ENCODE measurements around the gene LEPR.
"Not testable (repeated sequence)": the region's sequence is repeated elsewhere in the genome, so short reads cannot be mapped to it uniquely, and the experiment has no call there.

The LEPR gene, protein sequence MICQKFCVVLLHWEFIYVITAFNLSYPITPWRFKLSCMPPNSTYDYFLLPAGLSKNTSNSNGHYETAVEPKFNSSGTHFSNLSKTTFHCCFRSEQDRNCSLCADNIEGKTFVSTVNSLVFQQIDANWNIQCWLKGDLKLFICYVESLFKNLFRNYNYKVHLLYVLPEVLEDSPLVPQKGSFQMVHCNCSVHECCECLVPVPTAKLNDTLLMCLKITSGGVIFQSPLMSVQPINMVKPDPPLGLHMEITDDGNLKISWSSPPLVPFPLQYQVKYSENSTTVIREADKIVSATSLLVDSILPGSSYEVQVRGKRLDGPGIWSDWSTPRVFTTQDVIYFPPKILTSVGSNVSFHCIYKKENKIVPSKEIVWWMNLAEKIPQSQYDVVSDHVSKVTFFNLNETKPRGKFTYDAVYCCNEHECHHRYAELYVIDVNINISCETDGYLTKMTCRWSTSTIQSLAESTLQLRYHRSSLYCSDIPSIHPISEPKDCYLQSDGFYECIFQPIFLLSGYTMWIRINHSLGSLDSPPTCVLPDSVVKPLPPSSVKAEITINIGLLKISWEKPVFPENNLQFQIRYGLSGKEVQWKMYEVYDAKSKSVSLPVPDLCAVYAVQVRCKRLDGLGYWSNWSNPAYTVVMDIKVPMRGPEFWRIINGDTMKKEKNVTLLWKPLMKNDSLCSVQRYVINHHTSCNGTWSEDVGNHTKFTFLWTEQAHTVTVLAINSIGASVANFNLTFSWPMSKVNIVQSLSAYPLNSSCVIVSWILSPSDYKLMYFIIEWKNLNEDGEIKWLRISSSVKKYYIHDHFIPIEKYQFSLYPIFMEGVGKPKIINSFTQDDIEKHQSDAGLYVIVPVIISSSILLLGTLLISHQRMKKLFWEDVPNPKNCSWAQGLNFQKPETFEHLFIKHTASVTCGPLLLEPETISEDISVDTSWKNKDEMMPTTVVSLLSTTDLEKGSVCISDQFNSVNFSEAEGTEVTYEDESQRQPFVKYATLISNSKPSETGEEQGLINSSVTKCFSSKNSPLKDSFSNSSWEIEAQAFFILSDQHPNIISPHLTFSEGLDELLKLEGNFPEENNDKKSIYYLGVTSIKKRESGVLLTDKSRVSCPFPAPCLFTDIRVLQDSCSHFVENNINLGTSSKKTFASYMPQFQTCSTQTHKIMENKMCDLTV

DNA sequence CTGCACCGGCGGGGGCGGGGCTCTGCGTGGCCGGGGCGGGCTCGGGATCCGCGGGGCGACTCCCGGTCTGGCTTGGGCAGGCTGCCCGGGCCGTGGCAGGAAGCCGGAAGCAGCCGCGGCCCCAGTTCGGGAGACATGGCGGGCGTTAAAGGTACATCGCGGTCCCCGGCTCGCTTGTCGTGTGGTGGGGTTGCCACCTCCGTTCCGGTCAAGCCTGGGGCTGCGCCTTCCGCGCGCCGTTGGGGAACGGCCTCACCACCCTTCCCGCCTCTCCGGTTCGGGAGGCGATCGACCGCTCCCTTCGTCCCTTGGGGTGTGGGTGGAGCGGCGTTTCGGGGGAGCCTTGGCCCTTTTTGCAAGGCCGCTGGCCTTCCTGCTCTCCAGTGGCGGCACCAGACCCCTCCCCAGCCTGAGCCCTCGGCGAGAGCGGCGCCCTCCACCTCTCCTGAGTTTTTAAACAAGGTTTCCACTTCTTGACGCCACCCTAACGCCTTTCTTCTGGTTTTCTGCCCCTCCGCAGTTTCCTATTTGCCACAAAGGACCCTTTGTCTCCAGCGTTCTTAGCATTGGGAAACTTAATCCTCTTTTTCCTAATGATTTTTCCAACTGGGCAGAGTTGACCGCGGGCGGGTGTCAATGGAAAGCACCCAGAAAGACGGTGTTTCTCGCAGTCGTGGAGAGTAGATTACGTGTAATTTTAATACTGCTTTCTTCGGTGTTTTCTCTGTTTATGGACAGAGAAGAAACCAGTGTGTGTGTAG lies at the start of gene LEPR, which contains the start of gene LEPROT:
TSS of gene LEPR (plus strand) at position 79 of the 761 bp plus-strand sequence. CDS start 144,898 bp downstream, outside the sequence.
TSS of gene LEPROT (plus strand) at position 79 of the 761 bp plus-strand sequence. CDS start at position 136, 57 bp downstream.
- DNase-seq, result no peak

DNA sequence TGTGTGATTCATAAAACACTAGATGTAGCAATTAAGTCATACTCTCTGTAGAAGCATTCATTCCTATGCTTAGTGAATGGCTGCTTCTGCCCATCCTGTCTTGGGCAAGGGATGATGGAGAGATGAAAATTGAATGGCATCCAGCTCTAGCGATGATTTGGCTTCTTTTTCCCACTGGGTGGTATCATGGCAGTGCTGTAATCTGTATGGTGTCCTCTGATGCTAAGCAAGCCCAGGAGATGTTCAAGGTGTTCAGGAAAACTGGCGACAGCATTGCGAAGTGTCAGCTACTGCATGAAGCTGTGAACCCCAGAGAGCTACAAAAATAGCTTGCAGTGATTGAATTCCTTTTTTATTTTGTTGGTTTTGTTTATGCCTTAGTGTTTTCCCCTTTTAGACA lies 48.9 kb upstream of the LEPR start:
- no peak for DNase-seq

DNA sequence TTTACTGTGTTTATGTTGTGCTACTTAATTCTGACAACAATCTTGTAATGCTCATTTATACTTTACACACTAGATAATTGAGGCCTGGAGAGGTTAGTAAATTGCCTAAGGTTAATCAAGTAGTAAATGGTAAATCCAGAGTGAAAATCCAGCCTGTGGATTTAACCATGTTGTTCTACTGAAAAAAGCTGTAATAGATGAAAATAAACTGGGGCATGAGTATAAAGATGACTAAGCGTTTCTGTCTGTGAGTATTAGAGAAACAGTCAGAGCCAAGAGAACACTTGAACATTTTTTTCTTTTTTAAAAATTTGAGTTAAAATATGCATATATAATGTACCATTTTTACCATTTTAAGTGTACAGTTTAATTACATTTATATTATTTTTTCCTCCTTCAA lies 47.9 kb upstream of the LEPR start:
- no peak for DNase-seq

DNA sequence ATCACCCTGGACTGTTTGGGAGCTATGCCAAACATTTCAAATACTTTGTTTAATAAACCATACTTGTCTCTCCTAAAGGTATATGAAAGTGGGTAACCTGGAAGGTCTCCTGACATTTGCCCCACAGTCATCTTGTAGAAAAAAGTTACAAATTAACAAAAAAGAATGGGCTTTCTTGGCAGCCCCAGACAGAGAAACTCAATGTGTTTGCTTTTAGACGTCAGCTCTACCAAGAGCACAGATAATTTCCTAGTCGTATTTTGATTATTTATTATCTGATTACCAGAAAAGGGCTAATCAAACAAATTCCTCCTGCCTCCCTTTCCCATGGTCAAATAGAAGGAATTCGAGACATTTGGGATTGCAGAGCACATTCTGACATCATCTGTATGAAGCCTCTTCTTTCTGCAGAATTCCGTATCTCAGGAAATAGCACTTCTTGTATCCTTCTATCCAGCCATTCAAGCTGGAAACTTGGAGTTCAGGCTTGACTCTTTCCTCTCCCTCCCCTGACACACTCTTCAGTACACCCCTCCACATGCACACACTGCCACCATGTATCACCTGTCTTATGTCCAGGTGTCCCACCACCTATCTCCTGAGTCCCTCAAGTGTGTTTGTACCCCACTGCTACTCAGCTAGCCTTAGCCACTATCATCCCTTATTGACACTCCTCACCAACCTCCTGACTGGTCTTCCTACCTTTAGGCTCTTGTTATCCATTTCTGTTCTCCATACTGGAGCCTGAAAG lies 42.8 kb upstream of the LEPR start:
- no peak for DNase-seq

DNA sequence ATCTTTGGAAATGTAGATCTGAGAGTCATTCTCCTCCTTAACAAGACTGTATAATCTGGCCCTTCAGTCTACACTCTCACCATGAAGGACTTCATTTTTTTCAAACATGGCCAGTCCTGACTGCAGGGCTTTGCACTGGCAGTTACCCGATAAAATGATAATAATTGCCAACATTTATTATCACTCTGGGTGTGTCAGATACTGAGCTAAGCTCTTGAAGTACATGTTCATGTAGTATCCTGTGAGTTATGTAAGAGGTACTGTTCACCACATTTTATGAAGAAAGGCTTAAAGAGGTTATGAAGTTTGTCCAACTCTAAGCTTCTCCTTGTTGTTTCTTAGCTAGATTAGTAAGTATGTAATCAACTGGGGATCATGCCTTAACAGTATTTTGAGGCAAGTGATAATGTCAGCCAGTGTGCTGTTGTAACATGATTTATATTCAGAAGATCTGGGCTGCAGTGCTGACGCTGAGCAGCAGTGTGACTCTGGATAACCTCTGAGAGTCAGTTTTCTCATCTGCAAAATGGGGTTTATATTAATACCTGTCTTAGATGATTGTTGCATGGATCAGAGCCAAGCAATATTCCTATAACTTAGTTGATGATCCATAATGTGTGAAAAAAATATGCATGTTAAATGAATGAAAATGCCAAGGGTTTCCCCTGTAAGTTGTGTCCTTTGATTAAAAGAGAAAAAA lies 42.1 kb upstream of the LEPR start:
- DNase-seq, result no peak

DNA sequence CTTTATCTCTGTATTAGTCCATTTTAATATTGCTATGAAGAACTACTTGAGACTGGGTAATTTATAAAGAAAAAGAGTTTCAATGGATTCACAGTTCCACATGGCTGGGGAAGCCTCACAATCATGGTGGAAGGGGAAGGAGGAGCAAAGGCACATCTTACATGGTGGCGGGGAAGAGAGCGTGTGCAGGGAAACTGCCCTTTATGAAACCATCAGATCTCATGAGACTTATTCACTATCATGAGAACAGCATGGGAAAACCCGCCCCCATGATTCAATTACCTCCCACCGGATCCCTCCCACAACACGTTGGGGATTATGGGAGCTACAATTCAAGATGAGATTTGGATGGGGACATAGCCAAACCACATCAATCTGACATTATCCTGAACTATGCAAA lies 36.0 kb upstream of the LEPR start:
- DNase-seq, result not testable (repeated sequence)

DNA sequence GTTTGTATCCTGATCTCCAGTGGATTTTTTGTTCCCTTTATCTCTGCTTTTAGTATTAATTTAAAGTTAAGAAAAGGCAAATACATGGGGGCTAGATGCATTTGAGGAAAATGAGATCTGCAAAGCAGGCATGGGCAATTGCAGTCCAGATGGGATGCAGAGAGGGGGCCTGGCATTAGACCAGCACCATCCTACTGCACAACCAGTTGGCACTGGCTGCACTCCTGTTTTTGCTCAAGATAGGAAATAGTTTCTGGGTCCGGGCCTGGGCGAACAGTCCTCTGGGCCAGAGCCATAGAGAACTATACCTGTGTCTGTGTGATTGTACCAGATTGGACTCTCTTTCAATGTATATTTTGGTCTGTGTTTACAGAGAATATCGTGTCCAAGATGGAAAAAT lies 34.0 kb upstream of the LEPR start:
- DNase-seq, result no peak

DNA sequence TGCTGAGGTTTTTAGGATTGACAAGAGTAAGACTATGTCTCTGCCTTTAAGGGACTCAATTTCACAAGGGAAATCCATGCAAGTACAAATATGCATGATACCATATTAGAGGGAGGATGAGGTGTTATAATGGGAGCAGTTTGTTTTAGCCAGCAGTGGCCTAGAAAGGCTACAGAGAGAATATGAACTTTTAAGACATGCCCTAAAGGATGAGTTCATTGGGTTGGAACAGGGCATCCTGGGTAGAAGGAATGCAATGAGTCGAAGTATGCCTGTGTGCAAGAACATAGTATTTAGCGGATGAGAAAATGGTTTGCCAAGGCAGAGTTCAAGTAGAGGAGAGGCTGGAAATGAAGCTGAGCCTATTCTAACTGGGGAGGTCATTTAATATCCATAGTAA lies 32.6 kb upstream of the LEPR start:
- DNase-seq, result no peak

DNA sequence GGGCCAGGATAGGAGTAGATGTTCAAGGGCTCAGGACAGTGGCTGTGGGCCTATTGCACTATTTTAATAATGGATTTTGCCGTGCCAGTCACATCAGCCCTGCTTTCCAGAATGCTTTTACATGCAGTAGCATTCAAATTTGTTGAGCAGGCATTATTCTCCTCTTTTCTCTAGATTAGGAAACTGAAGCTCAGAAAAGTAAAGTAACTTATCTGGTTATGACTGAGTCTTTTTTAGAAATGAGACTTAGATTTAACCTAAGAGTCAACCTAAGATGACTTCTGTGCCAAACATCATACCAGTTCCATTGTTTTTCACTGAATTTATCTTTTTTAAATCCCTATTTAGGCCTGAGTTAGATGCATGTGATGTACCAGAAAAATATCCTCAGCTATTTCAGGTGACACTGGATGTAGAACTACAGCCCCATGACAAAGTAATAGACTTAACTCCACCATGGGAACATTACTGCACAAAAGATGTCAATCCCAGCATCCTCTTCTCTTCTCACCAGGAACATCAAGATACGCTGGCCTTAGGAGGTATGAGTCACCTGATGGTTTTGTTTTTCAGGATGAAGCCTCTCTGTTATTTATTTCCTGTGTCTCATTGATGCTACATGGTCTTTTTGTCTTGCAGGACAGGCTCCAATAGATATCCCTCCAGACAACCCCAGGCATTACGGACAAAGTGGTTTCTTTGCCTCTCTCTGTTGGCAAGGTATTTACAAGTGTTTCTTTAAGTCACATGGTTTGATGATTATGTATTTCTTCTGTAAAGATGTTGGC lies 31.4 kb upstream of the LEPR start:
- no peak for DNase-seq

DNA sequence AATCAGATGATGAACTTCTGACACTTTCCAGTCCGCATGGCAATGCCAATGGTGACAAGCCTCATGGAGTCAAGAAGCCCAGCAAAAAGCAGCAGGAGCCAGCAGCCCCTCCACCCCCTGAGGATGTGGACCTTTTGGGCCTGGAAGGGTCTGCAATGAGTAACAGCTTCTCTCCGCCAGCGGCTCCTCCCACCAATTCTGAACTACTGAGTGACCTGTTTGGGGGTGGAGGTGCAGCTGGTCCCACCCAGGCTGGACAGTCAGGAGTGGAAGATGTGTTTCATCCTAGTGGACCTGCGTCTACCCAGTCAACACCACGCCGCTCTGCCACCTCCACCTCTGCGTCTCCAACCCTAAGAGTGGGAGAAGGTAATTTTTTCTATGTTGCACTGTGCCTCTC lies 28.0 kb upstream of the LEPR start:
- DNase-seq, result no peak

DNA sequence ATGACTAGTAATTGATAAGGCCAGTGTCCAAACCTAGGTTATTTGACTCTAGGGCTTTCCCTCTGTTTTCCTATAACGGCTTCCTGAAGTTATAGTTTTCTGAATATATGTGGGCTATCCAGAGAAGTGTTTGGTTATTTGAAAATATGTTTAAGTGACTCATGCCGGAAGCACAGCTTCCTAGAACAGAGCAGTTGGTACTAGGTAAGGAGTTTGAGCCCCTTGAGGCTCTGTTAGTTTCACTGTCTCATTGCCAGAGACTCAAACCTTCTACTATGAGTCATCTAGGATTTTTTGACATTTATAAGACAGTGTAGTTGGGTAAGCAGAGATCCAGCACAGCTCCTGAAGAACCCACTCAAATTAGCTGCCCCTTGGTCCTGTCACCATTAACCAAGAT lies 27.1 kb upstream of the LEPR start:
- DNase-seq, result no peak

DNA sequence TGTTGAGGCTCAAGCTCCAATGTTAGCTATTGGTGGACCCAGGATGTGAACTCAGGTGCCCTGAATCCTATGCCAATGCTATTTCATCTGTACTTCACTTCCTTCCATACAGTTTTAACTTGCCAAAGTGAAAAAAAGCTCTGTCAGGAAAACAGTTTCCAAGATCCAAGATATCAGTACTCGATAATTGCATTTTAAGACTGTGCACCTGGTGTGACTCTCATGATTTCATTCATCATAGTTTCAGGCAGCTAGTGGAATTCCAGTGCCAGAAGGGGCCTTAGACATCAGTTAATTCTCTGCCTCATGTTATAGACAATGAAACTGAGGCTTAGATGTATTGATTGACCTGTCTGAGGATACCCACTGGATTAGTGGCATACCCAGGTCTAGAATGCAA lies 26.5 kb upstream of the LEPR start:
- no peak for DNase-seq

DNA sequence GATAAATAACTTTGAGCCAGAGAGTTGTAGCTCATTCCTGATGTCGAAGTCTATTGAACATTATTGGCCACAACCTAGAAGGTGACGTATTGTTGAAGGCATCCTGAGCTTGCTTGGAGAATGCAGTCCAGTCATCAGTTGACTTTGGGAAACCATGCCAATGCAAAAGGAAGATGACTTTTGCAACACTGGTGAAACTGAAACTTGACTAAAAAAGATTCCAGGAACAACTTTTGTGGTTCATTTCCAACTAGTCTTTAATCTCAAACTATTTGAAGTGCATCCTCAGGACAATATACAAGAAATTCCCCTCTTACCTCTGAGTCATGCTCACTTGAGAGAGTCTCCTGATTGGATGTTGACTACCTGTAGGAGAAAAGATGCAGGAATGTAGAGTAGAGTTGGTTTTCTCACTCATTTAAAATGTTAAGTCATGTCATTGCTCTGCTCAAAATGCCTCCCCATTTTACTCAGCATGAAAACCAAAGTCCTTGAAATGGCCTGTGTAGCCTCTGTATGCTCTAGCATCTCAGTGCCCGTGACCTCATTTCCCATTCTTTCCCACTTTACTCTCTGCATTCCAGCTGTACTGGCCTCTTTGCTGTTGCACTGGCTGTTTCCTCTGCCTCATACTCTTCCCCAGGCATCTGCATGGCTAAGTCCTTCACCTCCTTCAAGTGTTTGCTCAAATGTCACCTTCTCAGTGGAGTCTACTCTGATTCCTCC lies 24.4 kb upstream of the LEPR start:
- no peak for DNase-seq

DNA sequence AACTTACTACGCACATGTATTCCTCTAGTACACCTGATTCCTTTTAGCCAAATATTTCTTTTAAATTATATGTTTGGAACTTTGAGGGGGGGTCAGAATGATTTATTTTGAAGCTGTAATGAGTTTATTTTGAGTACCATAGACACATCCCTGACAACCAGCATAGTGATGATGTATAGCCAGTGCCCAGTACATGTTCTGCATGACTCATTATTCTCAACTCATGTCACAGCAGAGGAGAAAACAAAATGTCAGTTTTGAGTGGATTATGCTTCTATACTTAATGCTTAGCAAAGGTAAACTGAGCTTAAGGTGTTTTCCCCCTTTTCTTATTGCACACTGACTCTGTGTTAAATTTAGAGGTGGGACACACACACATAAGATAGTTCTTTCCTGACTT lies 22.4 kb upstream of the LEPR start:
- DNase-seq, result no peak

DNA sequence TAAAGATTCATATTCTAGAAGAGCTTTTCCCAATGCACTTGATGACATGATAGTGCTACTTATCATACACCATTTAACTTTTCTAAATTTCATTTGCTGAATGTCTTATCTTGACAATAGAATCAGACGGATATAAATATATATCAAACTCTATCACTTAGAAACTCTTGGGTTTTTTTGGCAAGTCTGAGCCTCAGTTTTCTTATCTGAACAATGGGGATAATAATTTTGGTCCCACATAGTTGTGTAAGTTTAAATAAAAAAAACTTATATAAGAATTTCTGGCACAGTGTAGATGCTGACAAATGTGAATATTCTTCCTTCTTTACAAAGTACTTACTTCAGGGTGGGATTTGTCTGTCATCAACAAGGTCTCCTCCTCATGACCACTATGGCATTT lies 21.5 kb upstream of the LEPR start:
- DNase-seq, result no peak

DNA sequence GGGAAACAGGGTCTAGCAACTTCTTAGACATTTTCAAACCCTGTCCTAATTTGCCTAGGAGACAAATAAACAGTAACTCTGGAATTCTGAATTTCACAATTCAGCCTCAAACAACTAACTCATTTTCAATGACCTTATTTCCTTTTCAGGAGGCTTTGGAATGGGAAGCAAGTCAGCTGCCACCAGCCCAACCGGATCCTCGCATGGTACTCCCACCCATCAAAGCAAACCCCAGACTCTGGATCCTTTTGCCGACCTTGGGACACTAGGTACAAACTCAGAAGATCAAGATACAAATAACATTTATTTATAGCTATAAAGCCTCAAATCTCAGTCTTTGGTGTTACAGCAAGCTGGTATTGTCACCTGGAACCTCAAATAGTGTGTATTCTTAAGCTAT lies 18.9 kb upstream of the LEPR start:
- DNase-seq, result no peak

DNA sequence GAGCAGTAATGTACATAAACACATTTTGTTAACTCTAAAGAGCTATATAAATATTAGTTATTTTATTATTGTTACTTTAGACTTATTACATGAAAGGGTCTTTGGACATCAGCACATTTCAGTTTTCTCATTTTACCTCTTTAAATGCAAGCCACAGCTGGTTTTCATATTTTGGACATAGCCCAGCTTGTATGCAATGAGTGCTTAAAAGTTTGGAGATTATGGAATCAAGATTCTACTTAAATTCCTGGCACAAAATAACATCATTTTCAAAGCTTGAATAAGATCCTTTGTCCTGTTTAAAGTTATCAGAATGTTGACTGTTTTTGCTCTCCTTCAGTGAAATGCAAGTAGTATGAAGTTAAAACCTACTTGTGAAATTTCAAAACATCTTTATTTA lies 15.5 kb upstream of the LEPR start:
- DNase-seq, result no peak

DNA sequence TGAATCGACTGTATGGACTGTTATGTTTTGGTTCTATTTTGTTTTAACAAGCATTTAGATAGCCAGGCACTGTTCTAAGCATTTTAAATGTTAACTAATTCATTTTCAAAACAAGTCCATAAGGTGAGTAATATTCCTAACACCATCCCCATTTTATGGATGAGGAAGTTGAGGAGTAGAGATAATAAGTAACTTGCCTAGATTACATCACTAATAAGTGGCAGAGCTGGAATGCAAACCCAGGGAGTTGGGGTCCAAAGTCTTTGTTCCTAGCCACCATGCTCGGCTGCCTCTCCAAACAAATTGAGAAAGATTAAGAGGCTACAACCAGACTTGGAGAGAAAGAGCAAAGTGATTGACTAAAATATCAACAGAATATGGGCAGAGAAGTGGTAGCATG lies 12.6 kb upstream of the LEPR start:
- DNase-seq, result no peak

DNA sequence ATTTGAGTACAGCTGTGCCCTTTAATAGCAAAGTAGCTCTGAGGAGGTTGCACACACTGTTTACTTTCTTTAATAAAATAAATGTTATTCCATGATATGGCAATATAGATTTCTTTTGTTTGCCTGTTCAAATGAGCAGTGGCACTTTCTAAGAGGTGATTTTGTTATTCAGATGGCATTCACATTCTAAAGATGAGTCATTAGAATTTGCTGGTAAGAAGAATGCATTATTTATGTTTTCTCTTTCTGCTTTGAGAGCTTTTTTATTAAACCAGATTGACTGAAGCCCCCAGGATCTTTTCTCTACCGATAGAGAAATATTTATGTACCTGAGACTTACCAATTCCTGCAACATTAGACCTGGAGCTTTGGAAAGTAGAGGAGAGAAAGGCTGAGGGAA lies 11.2 kb upstream of the LEPR start:
- no peak for DNase-seq

Data from bone marrow (tissue), 2 donors.